ENCODE results near the gene TRHDE.

GRCh38 chr12:72349491-72349890 lies 77.3 kb downstream of the TRHDE start:
- TF ChIP-seq RAD21 (conservative IDR thresholded peaks at IDR 0.05) (no peak), CTCF (IDR thresholded peaks at IDR 0.05; ENCODE audit: poor library complexity, severe bottlenecking) (no peak), EP300 (conservative IDR thresholded peaks at IDR 0.05; ENCODE audit: poor library complexity, severe bottlenecking) (no peak), TAF1 (IDR thresholded peaks at IDR 0.05; ENCODE audit: low read depth) (no peak), MXI1 (conservative IDR thresholded peaks at IDR 0.05; ENCODE audit: poor library complexity, severe bottlenecking) (no peak), SMC3 (conservative IDR thresholded peaks at IDR 0.05; ENCODE audit: poor library complexity) (no peak), EZH2 (IDR thresholded peaks at IDR 0.05; ENCODE audit: borderline replicate concordance, insufficient read depth, low read length, poor library complexity, severe bottlenecking) (no peak)
